Left lung (tissue), 10 donors: ENCODE data around the gene FHL2. TPM values are rescaled to one million over a fixed set of nuclear protein-coding genes. Genes with fewer than 3 reads are reported as not detected.

Source experiments
- ATAC-seq: fragments of 200-7000 bp; cut with Tn5 transposase; one replicate; pipeline ENCODE4 v1.9.1; 2020; ENCODE audit warnings: moderate library complexity
- DNase-seq, 4 donors: peaks; one replicate each; pipeline ENCODE4 v3.0.0-alpha.2; 2013 to 2020
- H3K27ac ChIP-seq, 2 donors: fragments of 200-600 bp; sonication (generic) in 1 of 2; one replicate each; pipeline versions ENCODE4 v1.5.0 to v1.8.0; 2020 to 2021
- H3K27me3 ChIP-seq, 2 donors: fragments of 200-600 bp; sonication (generic) in 1 of 2; one replicate each; pipeline versions ENCODE4 v1.5.0 to v1.8.0; 2020 to 2021
- H3K36me3 ChIP-seq, 2 donors: fragments of 200-600 bp; sonication (generic) in 1 of 2; one replicate each; pipeline versions ENCODE4 v1.5.0 to v1.8.0; 2020 to 2021
- H3K4me1 ChIP-seq, 2 donors: fragments of 200-600 bp; one replicate each; pipeline ENCODE4 v1.8.0; 2021
- H3K4me3 ChIP-seq, 2 donors: fragments of 200-600 bp; sonication (generic) in 1 of 2; one replicate each; pipeline versions ENCODE4 v1.5.0 to v1.8.0; 2020 to 2021; ENCODE audit warnings: mild to moderate bottlenecking in 1 of 2
- H3K9me3 ChIP-seq, 2 donors: fragments of 200-600 bp; sonication (generic) in 1 of 2; one replicate each; pipeline versions ENCODE4 v1.5.0 to v1.8.0; 2020 to 2021
- intact Hi-C, 2 donors: fragments of 100-400 bp; cut with DNase I; formaldehyde crosslinking; loops; one replicate each; pipeline versions ENCODE4 v1.11.2 to v1.14.2; 2022
- polyA plus RNA-seq, 6 donors: library from polyadenylated mRNA; unstranded; fragments of 120-200 nt; gene quantifications; one replicate each; pipeline ENCODE4 v1.2.1, GENCODE V29; 2013; ENCODE audit not compliant: insufficient read length in 6 of 6
- total RNA-seq, 2 donors: library from RNA; stranded (reverse); fragmentation: NEBNext Ultra II Directional; extraction: Animal tissue kit (Norgen Biotek cat#: 25700); gene quantifications; one replicate each; pipeline ENCODE4 v1.2.1, GENCODE V29; 2021
- TF ChIP-seq, protein P1 (sequence below), 2 donors: fragments of 200-600 bp; sonication (generic) in 1 of 2; IDR thresholded peaks; one replicate each; pipeline versions ENCODE4 v1.5.0 to v1.8.0; 2021; ENCODE audit warnings: antibody characterized with exemption in 2 of 2
- donor health status: DM: no; HTN: yes; CAD: no.
- donor health status: DM: no; HTN: no; CAD: no.

Gene FHL2
- total and polyA plus RNA-seq, 8 donors, result 5.0 to 30.1 (median 6.6) TPM

DNA sequence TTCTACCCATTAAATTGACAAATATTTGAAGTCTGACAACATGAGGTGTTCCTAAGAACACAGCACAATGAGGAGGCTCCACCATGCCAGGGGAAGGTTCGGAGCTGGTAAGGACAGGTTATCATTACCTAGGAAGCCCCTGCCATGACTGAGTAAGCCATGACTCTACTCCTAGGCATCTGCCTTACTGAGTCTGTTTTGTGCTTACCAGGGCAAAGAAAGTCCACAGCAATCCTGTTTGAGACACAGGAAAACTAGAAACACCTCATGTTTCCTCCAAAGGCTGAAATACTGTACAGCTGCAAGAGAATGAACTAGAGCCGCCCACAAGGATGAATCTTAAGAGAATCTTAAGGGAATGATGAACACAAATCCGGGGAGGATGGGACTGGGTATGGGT lies 80.9 kb downstream of the FHL2 start:
- ATAC-seq (no peak), DNase-seq (no peak)
- Histone ChIP-seq H3K27me3 (no peaks in the 10 kb centered on the region), H3K4me1 (peaks cover 0 to 10% of the 10 kb centered on the region in 2 donors), H3K27ac (no peak overlapping the region), H3K9me3 (no peaks in the 10 kb centered on the region), H3K36me3 (no peaks in the 10 kb centered on the region), H3K4me3 (no peak overlapping the region)
- TF ChIP-seq, protein P1, sequence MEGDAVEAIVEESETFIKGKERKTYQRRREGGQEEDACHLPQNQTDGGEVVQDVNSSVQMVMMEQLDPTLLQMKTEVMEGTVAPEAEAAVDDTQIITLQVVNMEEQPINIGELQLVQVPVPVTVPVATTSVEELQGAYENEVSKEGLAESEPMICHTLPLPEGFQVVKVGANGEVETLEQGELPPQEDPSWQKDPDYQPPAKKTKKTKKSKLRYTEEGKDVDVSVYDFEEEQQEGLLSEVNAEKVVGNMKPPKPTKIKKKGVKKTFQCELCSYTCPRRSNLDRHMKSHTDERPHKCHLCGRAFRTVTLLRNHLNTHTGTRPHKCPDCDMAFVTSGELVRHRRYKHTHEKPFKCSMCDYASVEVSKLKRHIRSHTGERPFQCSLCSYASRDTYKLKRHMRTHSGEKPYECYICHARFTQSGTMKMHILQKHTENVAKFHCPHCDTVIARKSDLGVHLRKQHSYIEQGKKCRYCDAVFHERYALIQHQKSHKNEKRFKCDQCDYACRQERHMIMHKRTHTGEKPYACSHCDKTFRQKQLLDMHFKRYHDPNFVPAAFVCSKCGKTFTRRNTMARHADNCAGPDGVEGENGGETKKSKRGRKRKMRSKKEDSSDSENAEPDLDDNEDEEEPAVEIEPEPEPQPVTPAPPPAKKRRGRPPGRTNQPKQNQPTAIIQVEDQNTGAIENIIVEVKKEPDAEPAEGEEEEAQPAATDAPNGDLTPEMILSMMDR (IDR thresholded peaks at IDR 0.05), result no peak
- intact Hi-C loops, result no loop called here

DNA sequence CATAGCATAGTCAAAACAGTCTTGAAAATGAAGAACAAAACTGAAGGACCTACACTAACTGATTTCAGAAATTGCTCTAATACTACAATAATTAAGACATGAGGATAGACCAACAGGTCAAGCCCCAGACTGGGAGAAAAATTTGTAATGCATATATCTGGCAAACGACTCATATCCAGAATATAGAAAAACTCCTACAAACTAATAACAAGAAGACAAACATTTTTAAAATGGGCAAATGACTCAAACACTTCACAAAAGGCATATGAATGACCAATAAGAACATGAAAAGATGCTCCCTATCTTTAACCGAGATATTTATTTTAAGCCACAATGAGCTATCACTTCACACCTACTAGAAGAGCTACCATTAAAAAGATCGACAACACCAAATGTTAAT lies 83.5 kb downstream of the FHL2 start:
- ATAC-seq (no peak), DNase-seq (no peak)
- H3K36me3 ChIP-seq, result no peaks in the 10 kb centered on the region
- H3K27ac ChIP-seq, result no peak overlapping the region
- no peaks in the 10 kb centered on the region for H3K9me3 ChIP-seq
- TF ChIP-seq, protein P1 (IDR thresholded peaks at IDR 0.05), result no peak
- intact Hi-C loops, result no loop called here
- no peak overlapping the region for H3K4me3 ChIP-seq
- peaks cover 0 to 12% of the 10 kb centered on the region in 2 donors for H3K4me1 ChIP-seq
- no peaks in the 10 kb centered on the region for H3K27me3 ChIP-seq

DNA sequence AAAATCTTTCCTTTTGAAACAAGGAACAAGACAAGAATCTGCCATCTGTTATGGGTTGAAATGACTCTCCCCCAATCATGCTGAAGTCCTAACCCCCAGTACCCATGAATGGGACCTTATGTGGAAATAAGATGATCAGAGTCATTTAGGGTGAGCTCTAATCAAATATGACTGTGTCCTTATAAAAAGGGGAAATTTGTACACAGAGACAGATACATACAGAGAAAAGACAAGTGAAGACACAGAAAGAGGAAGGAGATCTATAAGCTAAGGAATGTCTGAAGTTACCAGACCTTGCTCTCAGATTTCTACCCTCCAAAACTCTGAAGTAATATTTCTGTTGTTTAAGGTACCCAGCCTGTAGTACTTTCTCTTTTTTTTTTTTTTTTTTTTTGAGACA lies 85.0 kb downstream of the FHL2 start:
- ATAC-seq (no peak), DNase-seq (no peak)
- H3K27ac ChIP-seq, result no peak overlapping the region

More for the DNA sequence above, 85.0 kb downstream of the FHL2 start:
- H3K4me3 ChIP-seq, result no peak overlapping the region
- peaks cover 0 to 19% of the 10 kb centered on the region in 2 donors for H3K4me1 ChIP-seq
- intact Hi-C loops, result no loop called here
- H3K27me3 ChIP-seq, result no peaks in the 10 kb centered on the region
- no peaks in the 10 kb centered on the region for H3K9me3 ChIP-seq
- peaks cover 0 to under 1% of the 10 kb centered on the region in 2 donors for H3K36me3 ChIP-seq
- TF ChIP-seq, protein P1 (IDR thresholded peaks at IDR 0.05), result no peak

Other genes starting within 250 kb of the FHL2 start
- gene GPR45, start 157.3 kb downstream of the FHL2 start, total RNA-seq, result not detected
- gene GPR45, start 157.3 kb downstream of the FHL2 start, polyA plus RNA-seq, result under 1 TPM in 1 of 6 donors, not detected in 5; 0.17 TPM
- 10 to 100 TPM; 16.6 to 23.3 TPM for gene TGFBRAP1, start 69.3 kb downstream of the FHL2 start, total RNA-seq
- gene TGFBRAP1, start 69.3 kb downstream of the FHL2 start, polyA plus RNA-seq, result 10 to 100 TPM; 14.2 to 16.1 (median 14.8) TPM
- 10 to 100 TPM; 15.7 TPM for gene C2orf49, start 61.5 kb downstream of the FHL2 start, total RNA-seq
- 10 to 100 TPM; 25.0 to 29.8 (median 26.1) TPM for gene C2orf49, start 61.5 kb downstream of the FHL2 start, polyA plus RNA-seq